Measurements from ENCODE around the gene KRTAP1-3.

Gene KRTAP1-3

GRCh38 chr17:40986920-40987319 is 47.8 kb downstream of the KRTAP1-3 start:
- H3K27ac ChIP-seq (ENCODE audit: low read depth, low read length) = no peak overlapping the region
- H3K4me1 ChIP-seq (ENCODE audit: insufficient read depth, low read length) = no peaks in the 10 kb centered on the region
- H3K9ac ChIP-seq (ENCODE audit: low read depth, low read length) = no peak overlapping the region
- H3K27me3 ChIP-seq (ENCODE audit: insufficient read depth, low read length) = no peaks in the 10 kb centered on the region
- no peaks in the 10 kb centered on the region; the same call in 1 of the 2 replicates for H3K9me3 ChIP-seq (ENCODE audit: insufficient read depth, low read depth, low read length)
- H3K36me3 ChIP-seq (ENCODE audit: insufficient read depth, low read length) = no peaks in the 10 kb centered on the region
- WGBS = 87% methylated on average over 8 of the region's 8 CpGs
- H3K4me3 ChIP-seq (ENCODE audit: low read length) = no peak overlapping the region

GRCh38 chr17:40984226-40984625 is 50.4 kb downstream of the KRTAP1-3 start, which contains the start of gene KRT40:
Gene KRT40 (minus strand): TSS chr17:40984326. CDS start chr17:40984273, 53 bp downstream.
- Histone ChIP-seq H3K27ac (ENCODE audit: low read depth, low read length) (no peak within 1 kb of the TSS), H3K4me3 (ENCODE audit: low read length) (no peak within 1 kb of the TSS), H3K36me3 (ENCODE audit: insufficient read depth, low read length) (no peaks in the 10 kb centered on the region), H3K9me3 (ENCODE audit: insufficient read depth, low read depth, low read length) (no peaks in the 10 kb centered on the region), H3K4me1 (ENCODE audit: insufficient read depth, low read length) (peaks cover 9% of the 10 kb centered on the region), H3K9ac (ENCODE audit: low read depth, low read length) (no peak within 1 kb of the TSS), H3K27me3 (ENCODE audit: insufficient read depth, low read length) (no peaks in the 10 kb centered on the region)
- 92% methylated on average over 1 of the region's 3 CpGs for WGBS

All from HUES64 (cell line).